ENCODE measurements around the gene BRD2.
"Not testable (repeated sequence)": the region's sequence is repeated elsewhere in the genome, so short reads cannot be mapped to it uniquely, and the experiment has no call there.

Gene BRD2

DNA sequence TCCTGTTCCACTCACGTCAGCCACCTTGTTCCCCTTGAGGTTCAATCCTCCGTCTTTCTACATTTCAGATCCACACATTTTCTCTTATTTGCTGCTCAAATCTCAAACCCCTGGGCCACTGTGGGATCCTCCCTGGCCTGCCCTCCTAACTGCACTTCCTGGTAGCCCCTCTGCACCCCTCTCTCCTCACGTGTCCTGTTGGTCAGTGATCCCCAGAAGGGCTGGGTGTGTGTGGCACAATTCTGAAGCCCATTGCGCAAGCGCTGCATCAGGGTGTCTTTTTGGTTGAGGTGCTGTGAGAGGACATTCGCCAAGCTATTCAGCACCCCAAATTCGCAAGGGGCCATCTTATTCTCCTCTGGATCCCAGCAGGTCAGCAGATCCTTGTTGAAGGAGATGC lies 29.9 kb upstream of the BRD2 start:
- Histone ChIP-seq H3K4me1 (ENCODE audit: insufficient read depth, low read length) (peaks cover 6% of the 10 kb centered on the region), H3K27ac (ENCODE audit: low read length) (no peak overlapping the region), H3K4me3 (ENCODE audit: low read depth in 1 of 2, low read length in 2 of 2) (no peak overlapping the region), H3K9me3 (ENCODE audit: insufficient read depth, low read length, severe bottlenecking) (no peaks in the 10 kb centered on the region), H4K20me1 (ENCODE audit: insufficient read depth, low read length) (no peaks in the 10 kb centered on the region), H2AFZ (ENCODE audit: low read depth, low read length) (no peak overlapping the region), H3K79me2 (ENCODE audit: insufficient read depth, low read length) (no peaks in the 10 kb centered on the region), H3K4me2 (ENCODE audit: insufficient read depth, low read length) (no peak overlapping the region), H3K9ac (ENCODE audit: low read depth, low read length) (no peak overlapping the region), H3K27me3 (ENCODE audit: insufficient read depth, low read length, poor library complexity) (peaks cover 32% of the 10 kb centered on the region), H3K36me3 (ENCODE audit: insufficient read depth, low read length) (no peaks in the 10 kb centered on the region)
- no peak for DNase-seq
- no peak for ATAC-seq (ENCODE audit: insufficient read depth, low read depth)
- TF ChIP-seq EZH2 (IDR thresholded peaks at IDR 0.05; ENCODE audit: borderline replicate concordance, low read depth, low read length, severe bottlenecking) (no peak), CTCF (IDR thresholded peaks at IDR 0.05; ENCODE audit: borderline replicate concordance, extremely low read depth, low read length, poor library complexity, severe bottlenecking) (no peak)

GRCh38 chr6:32940656-32941213 lies 27.7 kb upstream of the BRD2 start, which contains the start of gene HLA-DMB:
Gene HLA-DMB (minus strand): TSS chr6:32941028. CDS start chr6:32940807, 221 bp downstream.
- Histone ChIP-seq H3K9me3 (ENCODE audit: insufficient read depth, low read length, severe bottlenecking) (no peaks in the 10 kb centered on the region), H2AFZ (ENCODE audit: low read depth, low read length) (no peak within 1 kb of the TSS), H3K4me2 (ENCODE audit: insufficient read depth, low read length) (no peak within 1 kb of the TSS), H3K27me3 (ENCODE audit: insufficient read depth, low read length, poor library complexity) (peaks cover 24% of the 10 kb centered on the region), H3K79me2 (ENCODE audit: insufficient read depth, low read length) (no peaks in the 10 kb centered on the region), H3K4me1 (ENCODE audit: insufficient read depth, low read length) (peaks cover 22% of the 10 kb centered on the region), H3K9ac (ENCODE audit: low read depth, low read length) (no peak within 1 kb of the TSS), H3K4me3 (ENCODE audit: low read depth in 1 of 2, low read length in 2 of 2) (no peak within 1 kb of the TSS), H4K20me1 (ENCODE audit: insufficient read depth, low read length) (no peaks in the 10 kb centered on the region), H3K27ac (ENCODE audit: low read length) (no peak within 1 kb of the TSS), H3K36me3 (ENCODE audit: insufficient read depth, low read length) (no peaks in the 10 kb centered on the region)
- ATAC-seq (ENCODE audit: insufficient read depth, low read depth) (peak; percentile 62), DNase-seq (no peak)
- no peak for TF ChIP-seq EZH2 (IDR thresholded peaks at IDR 0.05; ENCODE audit: borderline replicate concordance, low read depth, low read length, severe bottlenecking)
- no peak for TF ChIP-seq CTCF (IDR thresholded peaks at IDR 0.05; ENCODE audit: borderline replicate concordance, extremely low read depth, low read length, poor library complexity, severe bottlenecking)

GRCh38 chr6:32941214-32941768 lies 27.1 kb upstream of the BRD2 start:
- Histone ChIP-seq H3K9ac (ENCODE audit: low read depth, low read length) (no peak overlapping the region), H3K79me2 (ENCODE audit: insufficient read depth, low read length) (no peaks in the 10 kb centered on the region), H3K4me1 (ENCODE audit: insufficient read depth, low read length) (peaks cover 22% of the 10 kb centered on the region), H3K36me3 (ENCODE audit: insufficient read depth, low read length) (no peaks in the 10 kb centered on the region), H3K27ac (ENCODE audit: low read length) (no peak overlapping the region), H4K20me1 (ENCODE audit: insufficient read depth, low read length) (no peaks in the 10 kb centered on the region), H3K9me3 (ENCODE audit: insufficient read depth, low read length, severe bottlenecking) (no peaks in the 10 kb centered on the region), H2AFZ (ENCODE audit: low read depth, low read length) (no peak overlapping the region), H3K27me3 (ENCODE audit: insufficient read depth, low read length, poor library complexity) (peaks cover 24% of the 10 kb centered on the region), H3K4me3 (ENCODE audit: low read depth in 1 of 2, low read length in 2 of 2) (no peak overlapping the region), H3K4me2 (ENCODE audit: insufficient read depth, low read length) (no peak overlapping the region)
- TF ChIP-seq CTCF (IDR thresholded peaks at IDR 0.05; ENCODE audit: borderline replicate concordance, extremely low read depth, low read length, poor library complexity, severe bottlenecking) (no peak), EZH2 (IDR thresholded peaks at IDR 0.05; ENCODE audit: borderline replicate concordance, low read depth, low read length, severe bottlenecking) (no peak)
- DNase-seq, result no peak
- no peak for ATAC-seq (ENCODE audit: insufficient read depth, low read depth)

DNA sequence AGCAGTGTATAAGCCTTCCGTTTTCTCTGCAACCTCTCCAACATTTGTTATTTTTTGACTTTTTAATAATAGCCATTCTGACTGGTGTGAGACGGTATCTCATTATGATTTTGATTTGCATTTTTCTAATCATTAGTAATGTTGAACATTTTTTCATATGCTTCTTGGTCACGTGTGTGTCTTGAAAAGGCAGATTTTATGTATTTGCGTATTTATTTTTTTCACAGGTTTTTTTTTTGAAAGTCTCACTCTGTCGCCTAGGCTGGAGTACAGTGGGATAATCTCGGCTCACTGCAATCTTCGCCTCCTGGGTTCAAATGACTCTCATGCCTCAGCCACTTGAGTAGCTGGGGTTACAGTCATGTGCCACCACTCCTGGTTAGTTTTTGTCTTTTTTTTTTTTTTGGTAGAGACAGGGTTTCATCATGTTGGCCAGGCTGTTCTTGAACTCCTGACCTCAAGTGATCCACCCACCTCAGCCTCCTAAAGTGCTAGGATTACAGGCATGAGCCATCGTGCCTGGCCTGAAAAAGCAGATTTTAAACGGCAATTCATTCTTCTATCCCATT lies 25.8 kb upstream of the BRD2 start:
- H3K4me1 ChIP-seq (ENCODE audit: insufficient read depth, low read length), result peaks cover 22% of the 10 kb centered on the region
- not testable (repeated sequence) for H3K36me3 ChIP-seq (ENCODE audit: insufficient read depth, low read length); H3K9ac ChIP-seq (ENCODE audit: low read depth, low read length); H3K4me3 ChIP-seq (ENCODE audit: low read depth in 1 of 2, low read length in 2 of 2); ATAC-seq (ENCODE audit: insufficient read depth, low read depth); H3K4me2 ChIP-seq (ENCODE audit: insufficient read depth, low read length); H3K79me2 ChIP-seq (ENCODE audit: insufficient read depth, low read length); H3K9me3 ChIP-seq (ENCODE audit: insufficient read depth, low read length, severe bottlenecking); H4K20me1 ChIP-seq (ENCODE audit: insufficient read depth, low read length); H3K27ac ChIP-seq (ENCODE audit: low read length); H2AFZ ChIP-seq (ENCODE audit: low read depth, low read length); DNase-seq
- peaks cover 16% of the 10 kb centered on the region for H3K27me3 ChIP-seq (ENCODE audit: insufficient read depth, low read length, poor library complexity)
